Neural cell (in vitro differentiated cells): ENCODE results near the gene SATL1. TPM values are rescaled to one million over a fixed set of nuclear protein-coding genes. Genes with fewer than 3 reads are reported as not detected.

Experiments
- H2AFZ ChIP-seq: fragments of 200-600, 300-800 bp; sonication (generic), shearing (Covaris generic); 2 replicates; pipeline ENCODE4 v1.6.0; 2014; ENCODE audit warnings: low read depth, mild to moderate bottlenecking, antibody characterized with exemption, low read length, moderate library complexity
- H3F3A ChIP-seq: fragments of 200-600 bp; shearing (Covaris generic); 2 replicates; pipeline ENCODE4 v1.6.1; 2016; ENCODE audit warnings: mild to moderate bottlenecking, moderate library complexity, mixed read lengths, antibody characterized with exemption, low read length; ENCODE audit not compliant: insufficient read depth, poor library complexity, severe bottlenecking
- H3K27ac ChIP-seq: fragments of 200-600, 300-800 bp; sonication (generic), shearing (Covaris generic); 2 replicates; pipeline ENCODE4 v1.5.1; 2014; ENCODE audit warnings: mild to moderate bottlenecking, low read length, moderate library complexity
- H3K27me3 ChIP-seq: fragments of 300-800, 200-600 bp; sonication (generic), shearing (Covaris generic); 2 replicates; pipeline ENCODE4 v1.6.0; 2014; ENCODE audit warnings: mild to moderate bottlenecking, low read depth, low read length, moderate library complexity; ENCODE audit not compliant: insufficient read depth
- H3K36me3 ChIP-seq: fragments of 300-800, 200-600 bp; sonication (generic), shearing (Covaris generic); 2 replicates; pipeline ENCODE4 v1.5.1; 2014; ENCODE audit warnings: mild to moderate bottlenecking, antibody characterized with exemption, low read length, moderate library complexity; ENCODE audit not compliant: insufficient read depth
- H3K4me2 ChIP-seq: fragments of 300-800, 200-600 bp; sonication (generic), shearing (Covaris generic); 2 replicates; pipeline ENCODE4 v1.6.0; 2014; ENCODE audit warnings: mild to moderate bottlenecking, low read length
- H3K4me3 ChIP-seq: fragments of 300-800, 200-600 bp; sonication (generic), shearing (Covaris generic); 2 replicates; pipeline ENCODE4 v1.5.1; 2014; ENCODE audit warnings: mild to moderate bottlenecking, low read length, moderate library complexity
- H3K79me2 ChIP-seq: fragments of 200-600 bp; shearing (Covaris generic); replicated peaks from 2 replicates; pipeline ENCODE4 v1.6.0; 2014; ENCODE audit warnings: mild to moderate bottlenecking, low read length, moderate library complexity; ENCODE audit not compliant: insufficient read depth
- H3K9ac ChIP-seq: fragments of 300-800, 200-600 bp; sonication (generic), shearing (Covaris generic); 2 replicates; pipeline ENCODE4 v1.6.1; 2016; ENCODE audit warnings: mild to moderate bottlenecking, low read length, mixed read lengths
- H3K9me2 ChIP-seq: fragments of 200-600 bp; shearing (Covaris generic); 2 replicates; pipeline ENCODE4 v1.6.1; 2016; ENCODE audit warnings: mild to moderate bottlenecking, low read length, mixed read lengths; ENCODE audit not compliant: insufficient read depth
- H3K9me3 ChIP-seq: fragments of 200-600, 300-800 bp; sonication (generic), shearing (Covaris generic); 2 replicates; pipeline ENCODE4 v1.6.1; 2016; ENCODE audit warnings: mild to moderate bottlenecking, mixed run types, low read length, moderate library complexity, mixed read lengths
- H4K20me1 ChIP-seq: fragments of 200-600 bp; shearing (Covaris generic); 2 replicates; pipeline ENCODE4 v1.6.1; 2016; ENCODE audit warnings: mild to moderate bottlenecking, mixed run types; ENCODE audit not compliant: insufficient read depth
- CTCF ChIP-seq: fragments of 450-650 bp; IDR thresholded peaks from 2 replicates; pipeline ENCODE4 v1.5.1; 2014; ENCODE audit warnings: antibody characterized with exemption, mild to moderate bottlenecking, moderate library complexity; ENCODE audit not compliant: poor library complexity, severe bottlenecking
- EP300 ChIP-seq: fragments of 450-650 bp; conservative IDR thresholded peaks from 2 replicates; pipeline ENCODE4 v1.6.1; 2014; ENCODE audit warnings: antibody characterized with exemption, mild to moderate bottlenecking, moderate library complexity; ENCODE audit not compliant: poor library complexity, severe bottlenecking
- EZH2 ChIP-seq: fragments of 200-600, 300-800 bp; shearing (Covaris generic), sonication (generic); IDR thresholded peaks from 2 replicates; pipeline ENCODE4 v1.6.1; 2014; ENCODE audit warnings: antibody characterized with exemption, low read length, borderline replicate concordance, mild to moderate bottlenecking; ENCODE audit not compliant: insufficient read depth, poor library complexity, severe bottlenecking
- MXI1 ChIP-seq: fragments of 450-650 bp; conservative IDR thresholded peaks from 2 replicates; pipeline ENCODE4 v1.6.1; 2014; ENCODE audit warnings: antibody characterized with exemption, mild to moderate bottlenecking; ENCODE audit not compliant: poor library complexity, severe bottlenecking
- POLR2AphosphoS5 ChIP-seq: IDR thresholded peaks from 2 replicates; pipeline ENCODE4 v1.6.1; 2012
- RAD21 ChIP-seq: fragments of 450-650 bp; conservative IDR thresholded peaks from 2 replicates; pipeline ENCODE4 v1.6.1; 2014; ENCODE audit warnings: antibody characterized with exemption, mild to moderate bottlenecking, moderate library complexity
- REST ChIP-seq: IDR thresholded peaks from 2 replicates; pipeline ENCODE4 v1.6.1; 2012; ENCODE audit warnings: borderline replicate concordance
- SMC3 ChIP-seq: fragments of 450-650 bp; conservative IDR thresholded peaks from 2 replicates; pipeline ENCODE4 v1.6.1; 2014; ENCODE audit warnings: antibody characterized with exemption, mild to moderate bottlenecking, moderate library complexity; ENCODE audit not compliant: poor library complexity
- TAF1 ChIP-seq: IDR thresholded peaks from 2 replicates; pipeline ENCODE4 v1.6.1; 2012; ENCODE audit warnings: low read depth
- polyA plus RNA-seq: library from polyadenylated mRNA; depleted of rRNA; stranded (reverse); fragments of >200 nt; gene quantifications from 2 replicates; pipeline ENCODE4 v1.2.3, GENCODE V29; 2014

SATL1 gene
- polyA plus RNA-seq, 1 donor from 2014 or later, result 2.6 TPM

GRCh38 chrX:85065512-85066198 lies 177.9 kb downstream of the SATL1 start:
- no peaks in the 10 kb centered on the region for H3K27me3 ChIP-seq
- no peaks in the 10 kb centered on the region for H3K36me3 ChIP-seq
- H3F3A ChIP-seq, result no peaks in the 10 kb centered on the region
- TF ChIP-seq CTCF, result no peak
- no peak for TF ChIP-seq REST
- TF ChIP-seq MXI1, result no peak
- no peak for TF ChIP-seq RAD21
- TF ChIP-seq TAF1, result no peak
- TF ChIP-seq POLR2AphosphoS5, result no peak
- no peak for TF ChIP-seq SMC3
- TF ChIP-seq EZH2, result no peak
- no peak for TF ChIP-seq EP300
- H3K9me2 ChIP-seq, result no peaks in the 10 kb centered on the region
- H4K20me1 ChIP-seq, result no peaks in the 10 kb centered on the region
- no peak overlapping the region for H2AFZ ChIP-seq
- no peak overlapping the region for H3K27ac ChIP-seq
- H3K9ac ChIP-seq, result no peak overlapping the region
- no peaks in the 10 kb centered on the region for H3K79me2 ChIP-seq
- no peak overlapping the region for H3K4me2 ChIP-seq
- no peaks in the 10 kb centered on the region for H3K9me3 ChIP-seq
- no peak overlapping the region for H3K4me3 ChIP-seq

GRCh38 chrX:85052636-85053343 lies 190.8 kb downstream of the SATL1 start:
- H3K4me2 ChIP-seq, result no peak overlapping the region
- no peaks in the 10 kb centered on the region for H3K36me3 ChIP-seq
- no peak overlapping the region for H3K9ac ChIP-seq
- no peak overlapping the region for H3K4me3 ChIP-seq
- no peak overlapping the region for H2AFZ ChIP-seq
- no peaks in the 10 kb centered on the region for H3K27me3 ChIP-seq
- H3F3A ChIP-seq, result no peaks in the 10 kb centered on the region
- no peaks in the 10 kb centered on the region for H4K20me1 ChIP-seq
- no peak overlapping the region for H3K27ac ChIP-seq
- H3K9me3 ChIP-seq, result no peaks in the 10 kb centered on the region
- no peaks in the 10 kb centered on the region for H3K9me2 ChIP-seq
- H3K79me2 ChIP-seq, result no peaks in the 10 kb centered on the region
- peak; percentile 57 for TF ChIP-seq CTCF
- no peak for TF ChIP-seq EP300
- peak; percentile 61 for TF ChIP-seq RAD21
- TF ChIP-seq REST, result no peak
- no peak for TF ChIP-seq EZH2
- TF ChIP-seq MXI1, result no peak
- peak; percentile 51 for TF ChIP-seq SMC3
- TF ChIP-seq TAF1, result no peak
- no peak for TF ChIP-seq POLR2AphosphoS5
